ENCODE results near the gene KIF21A. TPM values are rescaled to one million over a fixed set of nuclear protein-coding genes. Genes with fewer than 3 reads are reported as not detected.

The KIF21A gene
- polyA plus RNA-seq, 1 donor from 2014 or later = 130 TPM

- Histone ChIP-seq H3K4me3 (ENCODE audit: low read length) (no peak overlapping the region), H2AFZ (ENCODE audit: low read depth, low read length) (no peak overlapping the region), H3K27ac (ENCODE audit: low read length) (no peak overlapping the region), H3K9ac (ENCODE audit: low read length) (no peak overlapping the region), H3K36me3 (ENCODE audit: insufficient read depth, low read length) (no peaks in the 10 kb centered on the region), H3K9me2 (ENCODE audit: insufficient read depth, low read length) (no peaks in the 10 kb centered on the region), H3F3A (ENCODE audit: insufficient read depth, low read length, poor library complexity, severe bottlenecking) (no peaks in the 10 kb centered on the region), H3K9me3 (ENCODE audit: low read length) (no peaks in the 10 kb centered on the region), H4K20me1 (ENCODE audit: insufficient read depth) (no peaks in the 10 kb centered on the region), H3K4me2 (ENCODE audit: low read length) (no peak overlapping the region), H3K27me3 (ENCODE audit: insufficient read depth, low read depth, low read length) (no peaks in the 10 kb centered on the region), H3K79me2 (replicated peaks; ENCODE audit: insufficient read depth, low read length) (no peaks in the 10 kb centered on the region)
- TF ChIP-seq REST (IDR thresholded peaks at IDR 0.05; ENCODE audit: borderline replicate concordance) (no peak), SMC3 (conservative IDR thresholded peaks at IDR 0.05; ENCODE audit: poor library complexity) (no peak), RAD21 (conservative IDR thresholded peaks at IDR 0.05) (no peak), EP300 (conservative IDR thresholded peaks at IDR 0.05; ENCODE audit: poor library complexity, severe bottlenecking) (no peak), EZH2 (IDR thresholded peaks at IDR 0.05; ENCODE audit: borderline replicate concordance, insufficient read depth, low read length, poor library complexity, severe bottlenecking) (no peak), POLR2AphosphoS5 (IDR thresholded peaks at IDR 0.05) (no peak), CTCF (IDR thresholded peaks at IDR 0.05; ENCODE audit: poor library complexity, severe bottlenecking) (no peak), TAF1 (IDR thresholded peaks at IDR 0.05; ENCODE audit: low read depth) (no peak), MXI1 (conservative IDR thresholded peaks at IDR 0.05; ENCODE audit: poor library complexity, severe bottlenecking) (no peak)
Observed at GRCh38 chr12:39483042-39483441, 40.1 kb upstream of the KIF21A start.

GRCh38 chr12:39476894-39477293, 34.0 kb upstream of the KIF21A start:
- TF ChIP-seq MXI1 (conservative IDR thresholded peaks at IDR 0.05; ENCODE audit: poor library complexity, severe bottlenecking) = no peak
- no peak for TF ChIP-seq TAF1 (IDR thresholded peaks at IDR 0.05; ENCODE audit: low read depth)
- TF ChIP-seq EP300 (conservative IDR thresholded peaks at IDR 0.05; ENCODE audit: poor library complexity, severe bottlenecking) = no peak
- TF ChIP-seq RAD21 (conservative IDR thresholded peaks at IDR 0.05) = no peak
- TF ChIP-seq REST (IDR thresholded peaks at IDR 0.05; ENCODE audit: borderline replicate concordance) = no peak
- no peak for TF ChIP-seq CTCF (IDR thresholded peaks at IDR 0.05; ENCODE audit: poor library complexity, severe bottlenecking)
- TF ChIP-seq EZH2 (IDR thresholded peaks at IDR 0.05; ENCODE audit: borderline replicate concordance, insufficient read depth, low read length, poor library complexity, severe bottlenecking) = no peak
- TF ChIP-seq POLR2AphosphoS5 (IDR thresholded peaks at IDR 0.05) = no peak
- no peak for TF ChIP-seq SMC3 (conservative IDR thresholded peaks at IDR 0.05; ENCODE audit: poor library complexity)
- H3K27ac ChIP-seq (ENCODE audit: low read length) = no peak overlapping the region

More at GRCh38 chr12:39476894-39477293, 34.0 kb upstream of the KIF21A start:
- Histone ChIP-seq H3K79me2 (replicated peaks; ENCODE audit: insufficient read depth, low read length) (no peaks in the 10 kb centered on the region), H3F3A (ENCODE audit: insufficient read depth, low read length, poor library complexity, severe bottlenecking) (no peaks in the 10 kb centered on the region), H3K36me3 (ENCODE audit: insufficient read depth, low read length) (no peaks in the 10 kb centered on the region), H3K9me3 (ENCODE audit: low read length) (no peaks in the 10 kb centered on the region), H3K4me2 (ENCODE audit: low read length) (no peak overlapping the region), H3K4me3 (ENCODE audit: low read length) (no peak overlapping the region), H3K27me3 (ENCODE audit: insufficient read depth, low read depth, low read length) (no peaks in the 10 kb centered on the region), H3K9me2 (ENCODE audit: insufficient read depth, low read length) (no peaks in the 10 kb centered on the region), H3K9ac (ENCODE audit: low read length) (no peak overlapping the region), H4K20me1 (ENCODE audit: insufficient read depth) (no peaks in the 10 kb centered on the region), H2AFZ (ENCODE audit: low read depth, low read length) (no peak overlapping the region)

Data from neural cell (in vitro differentiated cells).